ENCODE data around the gene GDI1. TPM values are rescaled to one million over a fixed set of nuclear protein-coding genes. Genes with fewer than 3 reads are reported as not detected.
A peak's percentile ranks its signal among the peaks of the same experiment; 100 is the strongest.

GDI1 gene
- total and polyA plus RNA-seq, 9 of the 15 experiments (the other 6 are each of a cell fraction or from before 2014, with no cell fraction given) = 0.97 to 82.6 (median 37.5) TPM

DNA sequence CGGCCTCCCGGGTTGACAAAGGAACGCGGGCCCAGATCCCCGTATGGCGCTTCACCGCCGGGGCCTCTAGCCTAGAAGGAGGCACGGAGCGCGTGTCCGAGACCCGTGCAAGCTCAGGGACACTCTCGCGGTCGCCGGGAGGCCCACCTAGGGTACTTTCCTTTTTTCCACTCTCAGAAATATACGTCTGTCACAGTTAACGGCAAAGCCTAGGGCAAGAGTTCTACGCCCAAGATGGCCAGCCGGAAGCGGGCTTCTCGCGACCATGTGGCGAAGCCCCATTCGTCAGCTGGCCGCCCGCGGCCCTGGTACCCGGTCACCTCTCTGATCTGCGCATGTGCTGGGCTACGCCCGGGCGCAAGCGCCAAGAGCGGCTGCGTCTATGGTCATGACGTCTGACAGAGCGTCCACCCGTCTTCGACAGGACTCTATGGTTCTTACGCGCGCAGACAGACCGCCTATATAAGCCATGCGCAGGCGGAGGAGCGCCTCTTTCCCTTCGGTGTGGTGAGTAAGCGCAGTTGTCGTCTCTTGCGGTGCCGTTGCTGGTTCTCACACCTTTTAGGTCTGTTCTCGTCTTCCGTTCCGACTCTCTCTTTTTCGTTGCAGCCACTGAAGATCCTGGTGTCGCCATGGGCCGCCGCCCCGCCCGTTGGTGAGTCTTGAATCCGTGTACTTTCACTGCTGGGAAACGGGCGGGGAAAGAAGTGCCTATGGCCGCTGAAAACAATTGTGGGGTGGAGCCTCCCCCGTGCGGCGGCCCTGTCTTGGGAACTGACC, 38.9 kb upstream of the GDI1 start, which contains the start of gene RPL10 (continued):
- no peak for TF ChIP-seq RREB1 (CRISPR knock-in tag; IDR thresholded peaks at IDR 0.05)
- TF ChIP-seq, protein P1, sequence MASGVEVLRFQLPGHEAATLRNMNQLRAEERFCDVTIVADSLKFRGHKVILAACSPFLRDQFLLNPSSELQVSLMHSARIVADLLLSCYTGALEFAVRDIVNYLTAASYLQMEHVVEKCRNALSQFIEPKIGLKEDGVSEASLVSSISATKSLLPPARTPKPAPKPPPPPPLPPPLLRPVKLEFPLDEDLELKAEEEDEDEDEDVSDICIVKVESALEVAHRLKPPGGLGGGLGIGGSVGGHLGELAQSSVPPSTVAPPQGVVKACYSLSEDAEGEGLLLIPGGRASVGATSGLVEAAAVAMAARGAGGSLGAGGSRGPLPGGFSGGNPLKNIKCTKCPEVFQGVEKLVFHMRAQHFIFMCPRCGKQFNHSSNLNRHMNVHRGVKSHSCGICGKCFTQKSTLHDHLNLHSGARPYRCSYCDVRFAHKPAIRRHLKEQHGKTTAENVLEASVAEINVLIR (CRISPR knock-in tag; IDR thresholded peaks at IDR 0.05) = peak; percentile 27; the same call in 1 of the 2 replicates
- TF ChIP-seq ATF4 (CRISPR knock-in tag; IDR thresholded peaks at IDR 0.05) = no peak
- no peak for TF ChIP-seq ZNF436 (CRISPR knock-in tag; IDR thresholded peaks at IDR 0.05)
- TF ChIP-seq SRSF7 (optimal IDR thresholded peaks at IDR 0.05; ENCODE audit: low read depth, low read length) = no peak
- TF ChIP-seq, protein P2, sequence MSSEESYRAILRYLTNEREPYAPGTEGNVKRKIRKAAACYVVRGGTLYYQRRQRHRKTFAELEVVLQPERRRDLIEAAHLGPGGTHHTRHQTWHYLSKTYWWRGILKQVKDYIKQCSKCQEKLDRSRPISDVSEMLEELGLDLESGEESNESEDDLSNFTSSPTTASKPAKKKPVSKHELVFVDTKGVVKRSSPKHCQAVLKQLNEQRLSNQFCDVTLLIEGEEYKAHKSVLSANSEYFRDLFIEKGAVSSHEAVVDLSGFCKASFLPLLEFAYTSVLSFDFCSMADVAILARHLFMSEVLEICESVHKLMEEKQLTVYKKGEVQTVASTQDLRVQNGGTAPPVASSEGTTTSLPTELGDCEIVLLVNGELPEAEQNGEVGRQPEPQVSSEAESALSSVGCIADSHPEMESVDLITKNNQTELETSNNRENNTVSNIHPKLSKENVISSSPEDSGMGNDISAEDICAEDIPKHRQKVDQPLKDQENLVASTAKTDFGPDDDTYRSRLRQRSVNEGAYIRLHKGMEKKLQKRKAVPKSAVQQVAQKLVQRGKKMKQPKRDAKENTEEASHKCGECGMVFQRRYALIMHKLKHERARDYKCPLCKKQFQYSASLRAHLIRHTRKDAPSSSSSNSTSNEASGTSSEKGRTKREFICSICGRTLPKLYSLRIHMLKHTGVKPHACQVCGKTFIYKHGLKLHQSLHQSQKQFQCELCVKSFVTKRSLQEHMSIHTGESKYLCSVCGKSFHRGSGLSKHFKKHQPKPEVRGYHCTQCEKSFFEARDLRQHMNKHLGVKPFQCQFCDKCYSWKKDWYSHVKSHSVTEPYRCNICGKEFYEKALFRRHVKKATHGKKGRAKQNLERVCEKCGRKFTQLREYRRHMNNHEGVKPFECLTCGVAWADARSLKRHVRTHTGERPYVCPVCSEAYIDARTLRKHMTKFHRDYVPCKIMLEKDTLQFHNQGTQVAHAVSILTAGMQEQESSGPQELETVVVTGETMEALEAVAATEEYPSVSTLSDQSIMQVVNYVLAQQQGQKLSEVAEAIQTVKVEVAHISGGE (CRISPR knock-in tag; IDR thresholded peaks at IDR 0.05) = no peak
- TF ChIP-seq TSC22D4 (tag; IDR thresholded peaks at IDR 0.05) = no peak
- no peak for TF ChIP-seq BRF2 (IDR thresholded peaks at IDR 0.05; ENCODE audit: borderline replicate concordance, insufficient read depth, insufficient read length)
- no peak for TF ChIP-seq ZNF644 (tag; IDR thresholded peaks at IDR 0.05; ENCODE audit: low read depth)
- TF ChIP-seq ARID3B (CRISPR knock-in tag; IDR thresholded peaks at IDR 0.05; ENCODE audit: borderline replicate concordance) = no peak
- 0 out of 2 replicates have a peak, but pooled peaks have one; percentile 59 for TF ChIP-seq HNRNPUL1 (IDR thresholded peaks at IDR 0.05; ENCODE audit: low read length)
